Stomach (tissue), 4 donors: ENCODE measurements around the gene VAV2.

Experiments
- POLR2AphosphoS5 ChIP-seq, 3 donors: sonication (generic); formaldehyde crosslinking; IDR thresholded peaks; one replicate each; pipeline ENCODE4 v1.6.1; 2016; ENCODE audit warnings: antibody characterized with exemption in 3 of 3
- TF ChIP-seq, protein P1 (sequence below), 7 experiments: fragments of 450-650 bp in 4 of 7; fragments of 200-600 bp in 3 of 7; sonication (generic) in 3 of 7; IDR thresholded peaks; one replicate each; pipeline ENCODE4 v1.5.1; 2016 to 2019; ENCODE audit warnings: antibody characterized with exemption in 7 of 7, control low read depth in 2 of 7, mild to moderate bottlenecking in 1 of 7

DNA sequence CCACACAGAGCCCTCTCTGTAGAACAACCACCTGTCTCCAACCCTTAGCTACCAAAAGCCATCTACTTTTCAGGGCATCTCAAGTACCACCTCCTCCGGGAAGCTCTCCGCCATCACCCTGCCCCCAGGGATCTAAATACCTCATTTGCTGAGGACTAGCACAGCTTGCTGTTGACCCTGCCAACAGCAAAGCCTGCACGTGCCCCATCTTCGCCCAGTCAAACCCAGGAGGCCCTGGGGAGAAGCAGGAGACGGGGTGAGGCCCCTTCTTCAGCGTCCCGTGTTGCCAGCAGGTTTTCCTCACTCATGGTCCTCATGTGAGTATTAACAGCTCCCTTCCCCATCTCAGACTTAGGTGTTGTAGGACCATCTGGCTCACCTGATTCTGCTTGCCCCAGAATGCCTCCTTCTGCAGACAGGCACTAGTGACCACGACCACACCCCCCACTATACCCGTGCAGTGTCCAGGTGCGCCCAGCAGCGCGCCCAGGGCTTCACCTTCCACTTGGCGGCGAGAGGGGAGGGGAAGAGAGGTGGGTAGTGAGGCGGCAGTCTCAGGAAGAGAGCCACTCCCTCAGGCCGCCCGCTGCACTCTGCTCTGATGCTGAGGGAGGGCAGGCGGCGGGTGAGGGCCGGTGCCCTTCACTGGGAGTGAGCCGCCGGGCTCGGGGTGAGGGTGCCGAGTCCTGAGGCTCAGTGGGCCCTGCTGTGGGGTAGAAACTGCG lies 11.1 kb downstream of the VAV2 start:
- TF ChIP-seq, protein P1, sequence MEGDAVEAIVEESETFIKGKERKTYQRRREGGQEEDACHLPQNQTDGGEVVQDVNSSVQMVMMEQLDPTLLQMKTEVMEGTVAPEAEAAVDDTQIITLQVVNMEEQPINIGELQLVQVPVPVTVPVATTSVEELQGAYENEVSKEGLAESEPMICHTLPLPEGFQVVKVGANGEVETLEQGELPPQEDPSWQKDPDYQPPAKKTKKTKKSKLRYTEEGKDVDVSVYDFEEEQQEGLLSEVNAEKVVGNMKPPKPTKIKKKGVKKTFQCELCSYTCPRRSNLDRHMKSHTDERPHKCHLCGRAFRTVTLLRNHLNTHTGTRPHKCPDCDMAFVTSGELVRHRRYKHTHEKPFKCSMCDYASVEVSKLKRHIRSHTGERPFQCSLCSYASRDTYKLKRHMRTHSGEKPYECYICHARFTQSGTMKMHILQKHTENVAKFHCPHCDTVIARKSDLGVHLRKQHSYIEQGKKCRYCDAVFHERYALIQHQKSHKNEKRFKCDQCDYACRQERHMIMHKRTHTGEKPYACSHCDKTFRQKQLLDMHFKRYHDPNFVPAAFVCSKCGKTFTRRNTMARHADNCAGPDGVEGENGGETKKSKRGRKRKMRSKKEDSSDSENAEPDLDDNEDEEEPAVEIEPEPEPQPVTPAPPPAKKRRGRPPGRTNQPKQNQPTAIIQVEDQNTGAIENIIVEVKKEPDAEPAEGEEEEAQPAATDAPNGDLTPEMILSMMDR (IDR thresholded peaks at IDR 0.05): no peak
- no peak for TF ChIP-seq POLR2AphosphoS5 (IDR thresholded peaks at IDR 0.05)
